Body of pancreas (tissue), 4 donors: ENCODE measurements around the gene TBC1D19.

Experiments used
- CTCF ChIP-seq, 7 experiments: fragments of 450-650 bp in 4 of 7; fragments of 200-600 bp in 3 of 7; sonication (generic) in 3 of 7; IDR thresholded peaks; one replicate each; pipeline ENCODE4 v1.5.1; 2016 to 2019; ENCODE audit warnings: antibody characterized with exemption in 7 of 7
- POLR2A ChIP-seq, 3 donors: fragments of 450-650 bp; IDR thresholded peaks; one replicate each; pipeline ENCODE4 v1.6.1; 2016; ENCODE audit warnings: antibody characterized with exemption in 3 of 3, mild to moderate bottlenecking in 2 of 3

GRCh38 chr4:26791346-26791745, 207.5 kb downstream of the TBC1D19 start:
- no peak for TF ChIP-seq POLR2A (IDR thresholded peaks at IDR 0.05)
- no peak for TF ChIP-seq CTCF (IDR thresholded peaks at IDR 0.05)
